Glutamatergic neuron (in vitro differentiated cells): ENCODE data around the gene NAA10. TPM values are rescaled to one million over a fixed set of nuclear protein-coding genes. Genes with fewer than 3 reads are reported as not detected.
A peak's percentile ranks its signal among the peaks of the same experiment; 100 is the strongest.

Experiments
- DNase-seq: peaks from one replicate; pipeline ENCODE4 v3.0.0; 2022
- H3K27ac Mint-ChIP-seq: one replicate; pipeline ENCODE4 v1.8.0; 2020; ENCODE audit warnings: mild to moderate bottlenecking, mixed read lengths, inconsistent platforms; ENCODE audit not compliant: unreplicated experiment
- H3K27me3 Mint-ChIP-seq: one replicate; pipeline ENCODE4 v1.8.0; 2020; ENCODE audit warnings: mild to moderate bottlenecking, moderate library complexity, mixed read lengths, inconsistent platforms; ENCODE audit not compliant: unreplicated experiment
- H3K36me3 Mint-ChIP-seq: one replicate; pipeline ENCODE4 v1.8.0; 2020; ENCODE audit warnings: mild to moderate bottlenecking, mixed read lengths, inconsistent platforms; ENCODE audit not compliant: unreplicated experiment
- H3K4me1 Mint-ChIP-seq: one replicate; pipeline ENCODE4 v1.8.0; 2020; ENCODE audit warnings: mild to moderate bottlenecking, low read depth, mixed read lengths, inconsistent platforms; ENCODE audit not compliant: unreplicated experiment
- H3K4me3 Mint-ChIP-seq: one replicate; pipeline ENCODE4 v1.8.0; 2020; ENCODE audit warnings: mild to moderate bottlenecking, mixed read lengths, inconsistent platforms; ENCODE audit not compliant: unreplicated experiment
- H3K9me3 Mint-ChIP-seq: one replicate; pipeline ENCODE4 v1.8.0; 2020; ENCODE audit warnings: mild to moderate bottlenecking, moderate library complexity, mixed read lengths, inconsistent platforms; ENCODE audit not compliant: unreplicated experiment
- CTCF ChIP-seq: fragments of 200-600 bp; sonication (generic); IDR thresholded peaks from one replicate; pipeline ENCODE4 v1.5.0; 2021; ENCODE audit not compliant: partially characterized antibody, unreplicated experiment
- microRNA-seq: library from miRNA; unstranded; fragments of <30 nt; microRNA quantifications from one replicate; pipeline ENCODE4, GENCODE V29; 2020; ENCODE audit not compliant: unreplicated experiment
- total RNA-seq: library from RNA; stranded (reverse); fragmentation: NEBNext Ultra II Directional; extraction: Animal tissue kit (Norgen Biotek cat#: 25700); gene quantifications from one replicate; pipeline ENCODE4 v1.2.1, GENCODE V29; 2021; ENCODE audit not compliant: unreplicated experiment

The NAA10 gene
- total RNA-seq, 1 donor from 2014 or later: 129 TPM

- Mint-ChIP-seq H3K4me3 (peak overlapping the region; percentile 95), H3K27ac (peak overlapping the region; percentile 95), H3K9me3 (peaks cover 16% of the 10 kb centered on the region), H3K4me1 (peaks cover 12% of the 10 kb centered on the region), H3K27me3 (peaks cover 18% of the 10 kb centered on the region), H3K36me3 (no peaks in the 10 kb centered on the region)
- no peak for DNase-seq
- no peak for TF ChIP-seq CTCF
These were observed 52.7 kb downstream of the NAA10 start for GRCh38 chrX:153882086-153882498.

DNA sequence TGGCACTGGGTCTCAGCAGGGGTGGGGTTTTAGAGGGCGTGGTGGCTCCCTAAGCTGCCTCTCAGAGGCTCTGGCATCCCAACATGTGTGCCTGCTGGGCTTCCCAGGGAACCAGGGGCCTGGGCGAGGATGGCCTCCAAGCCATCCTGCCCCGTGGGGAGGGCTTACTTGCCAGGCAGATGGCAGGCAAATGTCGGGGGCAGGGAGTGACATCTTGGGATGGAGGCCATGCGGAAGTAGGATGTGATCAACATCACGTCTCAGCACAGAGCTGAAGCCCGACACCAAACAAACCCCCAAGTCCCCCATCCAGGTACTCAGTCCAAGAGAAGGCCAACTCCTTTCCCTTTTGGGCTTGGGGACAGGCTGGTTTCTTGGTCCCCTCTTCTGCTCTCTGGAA lies 53.6 kb downstream of the NAA10 start:
- H3K27me3 Mint-ChIP-seq: peaks cover 20% of the 10 kb centered on the region
- no peaks in the 10 kb centered on the region for H3K36me3 Mint-ChIP-seq
- peak overlapping the region; percentile 59 for H3K27ac Mint-ChIP-seq
- no peak for TF ChIP-seq CTCF
- peak overlapping the region; percentile 76 for H3K4me3 Mint-ChIP-seq
- DNase-seq: no peak
- H3K4me1 Mint-ChIP-seq: peaks cover 14% of the 10 kb centered on the region
- H3K9me3 Mint-ChIP-seq: peaks cover 16% of the 10 kb centered on the region

DNA sequence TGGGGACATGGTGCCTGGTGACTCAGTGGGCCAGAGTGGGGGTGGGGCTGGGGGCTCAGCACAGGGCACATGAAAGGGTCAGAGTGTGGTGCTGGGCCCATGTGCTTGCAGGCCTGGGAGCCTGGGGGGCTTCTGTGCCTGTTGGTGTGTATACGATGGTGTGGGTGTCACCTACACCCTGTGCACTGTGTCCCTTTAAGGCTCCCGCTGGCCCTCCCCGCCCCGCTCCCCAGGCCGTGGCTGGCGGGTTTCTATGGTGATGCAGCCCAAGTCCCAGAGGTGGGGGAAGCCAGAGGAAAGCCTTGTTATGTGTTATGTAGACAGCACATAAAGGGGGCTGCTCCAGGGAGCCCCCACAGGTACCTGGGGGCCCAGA lies 54.4 kb downstream of the NAA10 start:
- H3K27me3 Mint-ChIP-seq: peaks cover 21% of the 10 kb centered on the region
- H3K36me3 Mint-ChIP-seq: no peaks in the 10 kb centered on the region
- H3K4me3 Mint-ChIP-seq: peak overlapping the region; percentile 91
- peaks cover 17% of the 10 kb centered on the region for H3K4me1 Mint-ChIP-seq
- TF ChIP-seq CTCF: no peak
- H3K27ac Mint-ChIP-seq: peak overlapping the region; percentile 99
- no peak for DNase-seq
- peaks cover 16% of the 10 kb centered on the region for H3K9me3 Mint-ChIP-seq

DNA sequence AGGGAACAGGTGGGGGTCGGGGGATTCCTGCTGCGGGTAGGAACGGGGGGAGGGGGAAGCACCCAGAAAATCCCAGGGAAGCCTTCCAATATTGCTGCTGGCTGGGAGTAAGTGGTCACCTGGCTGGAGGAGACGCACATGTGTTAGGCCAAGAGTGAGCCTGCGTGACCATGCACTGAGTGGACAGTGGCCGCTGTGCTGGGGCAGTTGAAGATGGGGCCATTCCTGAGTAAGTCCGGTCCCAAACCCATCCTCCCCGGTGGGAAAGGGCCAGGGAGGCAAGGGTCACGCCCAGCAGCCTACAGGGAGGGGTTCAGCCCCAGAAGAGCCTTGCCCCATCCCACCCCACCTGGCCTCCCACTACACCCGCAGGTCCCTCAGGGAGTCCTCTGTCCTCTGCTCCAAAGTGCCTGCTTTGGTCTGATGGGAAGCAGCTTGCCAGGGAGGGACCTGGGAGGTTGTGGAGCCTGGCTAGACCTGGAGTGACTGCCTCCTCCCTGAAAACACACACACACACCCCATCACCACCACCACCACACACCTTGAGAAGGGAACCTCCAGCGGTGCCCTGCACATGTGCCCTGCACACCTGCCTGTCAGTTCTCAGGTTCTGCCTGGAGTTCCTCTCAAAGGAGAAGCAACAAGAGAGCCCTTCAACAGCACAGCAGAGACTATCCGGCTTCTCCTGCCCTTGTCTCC lies 54.9 kb downstream of the NAA10 start:
- peaks cover 23% of the 10 kb centered on the region for H3K27me3 Mint-ChIP-seq
- peak overlapping the region; percentile 91 for H3K4me3 Mint-ChIP-seq
- TF ChIP-seq CTCF: no peak
- DNase-seq: no peak
- peaks cover under 1% of the 10 kb centered on the region for H3K36me3 Mint-ChIP-seq
- H3K27ac Mint-ChIP-seq: peak overlapping the region; percentile 99
- H3K4me1 Mint-ChIP-seq: peaks cover 19% of the 10 kb centered on the region
- peaks cover 15% of the 10 kb centered on the region for H3K9me3 Mint-ChIP-seq

Small RNAs within 50 kb of the gene (microRNA-seq; reads per million reads assigned to microRNA genes)
- gene MIR3202-1 (not detected), gene MIR3202-2 (not detected)

Other genes with a start within 250 kb of the NAA10 start
- 108 TPM for gene SLC6A8, start 247.1 kb downstream of the NAA10 start, total RNA-seq
- 155 TPM for gene BCAP31, start 210.7 kb downstream of the NAA10 start, total RNA-seq
- 13.5 TPM for gene ABCD1, start 210.2 kb downstream of the NAA10 start, total RNA-seq
- 5.8 TPM for gene PLXNB3, start 170.8 kb downstream of the NAA10 start, total RNA-seq
- not detected for gene SRPK3, start 154.0 kb downstream of the NAA10 start, total RNA-seq
- 56.7 TPM for gene IDH3G, start 140.7 kb downstream of the NAA10 start, total RNA-seq
- gene SSR4, start 140.4 kb downstream of the NAA10 start, total RNA-seq: 277 TPM
- gene PDZD4, start 104.5 kb downstream of the NAA10 start, total RNA-seq: 41.8 TPM
- gene L1CAM, start 48.9 kb downstream of the NAA10 start, total RNA-seq: 925 TPM
- gene AVPR2, start 30.4 kb downstream of the NAA10 start, total RNA-seq: not detected
- 33.5 TPM for gene ARHGAP4, start 8.8 kb downstream of the NAA10 start, total RNA-seq
- 16.1 TPM for gene RENBP, start 9.6 kb upstream of the NAA10 start, total RNA-seq
- gene HCFC1, start 36.8 kb upstream of the NAA10 start, total RNA-seq: 84.0 TPM
- 6.7 TPM for gene TMEM187, start 37.7 kb upstream of the NAA10 start, total RNA-seq
- gene IRAK1, start 84.9 kb upstream of the NAA10 start, total RNA-seq: 60.3 TPM
- 60.0 TPM for gene MECP2, start 162.7 kb upstream of the NAA10 start, total RNA-seq
- 2.6 TPM for gene OPN1LW, start 209.2 kb upstream of the NAA10 start, total RNA-seq
- gene OPN1MW, start 247.6 kb upstream of the NAA10 start, total RNA-seq: 1.2 TPM